Cardiac fibroblast (primary cell): Measurements from ENCODE around the gene EFCAB13.

Source experiments
- DNase-seq, 2 donors: peaks; one replicate each; pipeline versions ENCODE4 v3.0.0 to v3.0.0-alpha.2; 2010; ENCODE audit warnings: low read depth in 2 of 2
- H3K4me3 ChIP-seq, 2 donors: replicated peaks in 1 of 2; 1 replicate in 1 of 2; 2 replicates in 1 of 2; pipeline ENCODE4 v1.5.1; 2011; ENCODE audit warnings: low read depth in 2 of 2, low read length in 2 of 2, mild to moderate bottlenecking in 2 of 2, moderate library complexity in 1 of 2
- CTCF ChIP-seq: IDR thresholded peaks from one replicate; pipeline ENCODE4 v1.5.1; 2011; ENCODE audit warnings: low read depth, mild to moderate bottlenecking, low read length, inconsistent platforms

EFCAB13 gene

GRCh38 chr17:47323382-47324223 is at the start of gene EFCAB13:
TSS of gene EFCAB13 (plus strand) at chr17:47323955. CDS start at chr17:47328354, 4,399 bp downstream.
- TF ChIP-seq CTCF: peak; percentile 2
- H3K4me3 ChIP-seq: peak within 1 kb of the TSS; percentile 65
- peak; percentile 85 to 89 for DNase-seq

- H3K4me3 ChIP-seq: no peak overlapping the region
- no peak for DNase-seq
Measured at GRCh38 chr17:47274319-47275069, 49.3 kb upstream of the EFCAB13 start.

GRCh38 chr17:47275245-47275984 is 48.3 kb upstream of the EFCAB13 start:
- H3K4me3 ChIP-seq: no peak overlapping the region
- no peak for TF ChIP-seq CTCF
- peak; percentile 66 to 86 for DNase-seq

More at GRCh38 chr17:47274319-47275069, 49.3 kb upstream of the EFCAB13 start:
- TF ChIP-seq CTCF: no peak

- DNase-seq: no peak
- H3K4me3 ChIP-seq: no peak overlapping the region
- no peak for TF ChIP-seq CTCF
Measured at GRCh38 chr17:47276444-47276843, 47.3 kb upstream of the EFCAB13 start.

GRCh38 chr17:47276868-47277267 is 46.9 kb upstream of the EFCAB13 start:
- TF ChIP-seq CTCF: no peak
- H3K4me3 ChIP-seq: no peak overlapping the region
- DNase-seq: peak; percentile 87 to 88

GRCh38 chr17:47277921-47278320 is 45.8 kb upstream of the EFCAB13 start:
- TF ChIP-seq CTCF: no peak
- no peak for DNase-seq
- H3K4me3 ChIP-seq: no peak overlapping the region
